Activated T-cell treated with anti-CD3 and anti-CD28 coated beads for 1 hour (primary cell): ENCODE data around the gene SGSM2.
A peak's percentile ranks its signal among the peaks of the same experiment; 100 is the strongest.

Source experiments
- DNase-seq: peaks from one replicate; pipeline ENCODE4 v3.0.0-alpha.2; 2020; ENCODE audit warnings: low read depth

The SGSM2 gene

GRCh38 chr17:2398655-2399571 lies 61.6 kb downstream of the SGSM2 start:
- peak; percentile 50 for DNase-seq

- DNase-seq = peak; percentile 87
Measured at GRCh38 chr17:2399572-2400473, 62.5 kb downstream of the SGSM2 start.

GRCh38 chr17:2400474-2400866 lies 63.2 kb downstream of the SGSM2 start:
- peak; percentile 38 for DNase-seq

- DNase-seq = peak; percentile 89
Measured at GRCh38 chr17:2400877-2401425, 63.6 kb downstream of the SGSM2 start, which contains the start of gene MNT. Gene MNT (minus strand): TSS chr17:2401060. CDS start chr17:2400712, 348 bp downstream.

DNA sequence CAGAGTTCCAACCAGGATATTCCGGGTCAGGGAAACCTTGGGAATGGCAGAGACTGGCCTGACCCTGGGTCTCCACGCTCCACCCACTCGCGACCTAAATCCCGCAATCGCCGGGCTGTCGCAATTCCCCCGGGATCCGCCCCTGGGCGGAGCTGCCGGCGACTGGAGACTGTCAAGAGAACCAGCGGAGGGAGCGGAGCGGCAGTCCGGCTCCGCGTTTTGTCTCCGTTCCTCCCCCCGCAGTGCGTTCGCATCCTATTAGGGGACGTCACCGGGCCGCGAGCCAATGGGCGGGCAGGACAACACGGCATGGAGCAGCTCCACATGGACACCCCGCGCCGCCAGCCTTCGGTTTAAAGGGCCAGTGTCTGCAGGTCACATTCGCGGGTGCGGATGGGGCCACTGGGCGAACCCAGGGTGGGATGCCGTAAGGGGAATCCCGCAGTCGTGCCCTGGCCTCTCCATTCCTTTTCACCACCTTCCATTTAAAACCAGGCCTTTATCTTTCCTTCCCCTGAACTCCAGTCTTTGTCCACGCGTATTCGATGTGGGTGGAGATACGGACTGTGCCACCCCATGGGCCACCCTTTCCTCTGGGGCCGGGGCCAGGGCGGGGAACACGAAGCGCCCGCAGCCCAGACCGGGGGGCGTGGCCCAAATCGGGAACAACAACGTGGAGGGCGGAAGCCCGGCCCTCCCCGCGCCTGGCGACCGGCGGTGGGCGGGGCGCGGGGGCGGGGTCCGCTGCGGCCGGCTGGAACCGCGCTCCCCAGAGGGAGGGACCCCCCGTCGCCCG lies 64.3 kb downstream of the SGSM2 start:
- DNase-seq = peak; percentile 99

DNA sequence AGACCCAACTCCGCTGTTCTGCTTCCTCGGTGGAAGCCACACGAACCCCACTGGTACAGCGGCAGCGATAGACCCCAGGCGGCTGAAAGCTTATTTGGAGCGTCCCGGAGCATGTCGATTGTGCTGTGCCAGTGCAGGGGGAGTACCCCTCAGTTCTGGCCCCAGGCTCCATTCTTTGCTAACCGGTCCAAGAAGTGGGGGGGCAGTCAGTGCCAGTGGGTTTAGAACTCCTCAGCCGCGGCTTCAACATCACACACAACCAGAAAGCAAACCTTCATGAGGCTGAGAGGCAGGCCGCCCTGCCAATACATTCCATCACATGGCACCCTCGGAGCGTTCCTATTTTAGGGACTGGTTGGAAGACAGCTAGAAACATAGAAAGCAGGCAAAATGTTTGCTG lies 65.2 kb downstream of the SGSM2 start:
- no peak for DNase-seq

GRCh38 chr17:2403044-2403443 lies 65.7 kb downstream of the SGSM2 start:
- DNase-seq = no peak

- no peak for DNase-seq
Measured at GRCh38 chr17:2405247-2405926, 68.1 kb downstream of the SGSM2 start.

DNA sequence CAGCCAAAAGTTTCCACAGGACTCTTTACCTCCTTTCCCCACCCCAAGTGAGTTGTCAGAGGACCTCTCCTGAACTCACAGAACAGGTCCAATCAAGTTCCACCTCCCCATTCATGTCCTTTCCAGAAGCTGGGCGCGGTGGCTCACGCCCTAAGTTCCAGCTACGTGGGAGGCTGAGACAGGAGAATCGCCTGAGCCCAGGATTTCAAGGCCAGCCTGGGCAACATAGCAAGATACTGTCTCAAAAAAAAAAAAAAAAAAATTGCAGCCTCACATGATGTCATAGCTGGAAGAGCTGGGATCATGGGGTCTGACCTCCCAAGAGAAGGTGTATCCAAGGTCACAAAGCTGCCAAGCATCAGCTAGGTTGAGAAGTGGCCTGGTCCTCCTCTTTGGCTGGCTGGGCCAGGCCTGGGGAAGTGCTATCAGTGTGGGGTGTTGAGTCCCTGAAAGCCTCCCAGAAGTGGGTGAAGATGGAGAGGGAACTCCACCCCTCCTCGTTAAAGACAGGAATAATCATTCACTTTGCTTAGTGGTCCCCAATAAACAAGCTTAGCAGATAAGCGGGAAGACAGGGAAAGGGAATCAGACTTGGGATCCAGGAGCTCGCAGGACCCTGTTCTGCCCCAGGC lies 69.1 kb downstream of the SGSM2 start:
- DNase-seq = no peak

DNA sequence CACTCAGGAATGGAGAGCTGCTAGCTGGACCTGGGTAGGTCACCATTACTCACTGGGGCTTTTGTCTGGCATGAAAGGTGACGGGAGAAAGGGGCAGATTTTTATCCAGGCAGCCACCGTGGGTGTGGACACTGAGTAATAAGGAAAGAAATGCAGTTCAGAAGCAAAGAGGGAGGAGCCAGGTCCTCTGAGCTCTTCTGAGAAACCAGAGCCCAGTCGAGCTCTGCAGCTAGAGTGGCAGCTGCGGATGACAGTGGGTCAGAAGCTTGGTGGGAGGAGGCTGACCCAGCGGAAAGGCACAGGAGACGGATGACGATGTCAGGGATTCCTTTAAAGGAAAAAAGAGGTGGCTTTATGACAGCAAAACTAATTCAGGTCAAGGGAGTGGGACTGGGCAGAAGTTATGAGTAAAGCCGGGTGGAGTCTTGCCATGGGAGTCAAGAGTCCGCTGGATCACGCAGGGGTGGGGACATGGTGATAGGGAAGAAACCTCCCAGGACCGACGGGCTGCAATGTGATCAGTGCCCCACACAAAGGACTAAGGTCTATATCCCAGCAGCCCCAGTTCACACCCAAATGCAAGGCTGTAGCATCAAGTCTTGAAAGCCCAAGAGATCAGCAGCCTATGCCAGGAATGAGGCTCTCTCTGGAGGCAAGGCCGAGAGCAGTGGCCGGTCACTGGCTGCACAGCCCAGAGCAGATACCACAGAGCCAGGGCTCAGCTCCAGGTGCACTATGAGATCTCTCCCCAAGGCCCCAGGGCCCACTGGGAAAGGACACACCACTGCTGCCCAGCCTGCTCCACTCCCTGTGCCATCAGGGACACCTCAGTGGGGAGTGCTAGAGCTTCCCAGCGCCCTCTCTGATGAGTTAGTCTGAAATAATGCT lies 69.8 kb downstream of the SGSM2 start:
- DNase-seq = no peak

DNA sequence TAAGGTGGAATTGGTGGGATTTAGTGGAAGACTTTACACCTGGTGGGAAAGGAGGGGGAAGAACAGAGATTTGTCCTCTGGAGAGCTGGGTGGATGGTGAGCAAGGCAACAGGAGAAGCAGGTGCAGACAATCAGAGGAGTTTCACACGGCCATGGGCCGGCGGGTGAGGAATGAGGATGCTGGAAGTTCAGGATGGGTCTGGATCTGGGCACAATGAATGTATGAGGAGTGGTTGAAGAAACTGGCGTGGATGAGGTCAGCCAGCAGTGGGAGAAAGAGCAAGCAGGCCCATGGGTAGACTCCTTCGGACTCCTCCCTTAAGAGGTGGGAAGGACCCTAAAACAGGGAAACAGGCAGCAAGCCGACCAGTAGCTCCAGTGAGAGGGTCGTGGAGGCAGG lies 73.7 kb downstream of the SGSM2 start:
- no peak for DNase-seq

DNA sequence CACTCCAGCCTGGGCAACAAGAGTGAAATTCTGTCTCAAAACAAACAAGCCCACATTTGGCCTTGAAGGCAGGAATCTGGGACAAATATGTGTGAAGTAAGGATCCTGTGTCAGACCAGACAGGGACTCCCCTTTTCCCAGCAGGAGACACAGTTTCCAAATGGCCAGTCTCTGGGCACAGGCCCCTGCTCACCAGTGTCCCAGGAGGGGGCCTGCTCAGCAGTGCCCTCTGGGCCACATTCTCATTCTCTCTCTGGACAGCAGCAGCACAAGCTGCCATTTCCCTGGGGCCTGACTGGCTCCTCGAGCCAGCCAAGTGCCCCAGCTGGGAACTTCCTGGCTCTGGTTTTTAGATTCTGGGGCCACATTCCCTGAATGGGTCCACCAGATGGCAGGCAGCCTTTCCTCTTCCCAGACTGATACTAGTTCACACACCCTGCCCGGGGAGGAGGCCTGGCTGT lies 75.3 kb downstream of the SGSM2 start:
- no peak for DNase-seq

DNA sequence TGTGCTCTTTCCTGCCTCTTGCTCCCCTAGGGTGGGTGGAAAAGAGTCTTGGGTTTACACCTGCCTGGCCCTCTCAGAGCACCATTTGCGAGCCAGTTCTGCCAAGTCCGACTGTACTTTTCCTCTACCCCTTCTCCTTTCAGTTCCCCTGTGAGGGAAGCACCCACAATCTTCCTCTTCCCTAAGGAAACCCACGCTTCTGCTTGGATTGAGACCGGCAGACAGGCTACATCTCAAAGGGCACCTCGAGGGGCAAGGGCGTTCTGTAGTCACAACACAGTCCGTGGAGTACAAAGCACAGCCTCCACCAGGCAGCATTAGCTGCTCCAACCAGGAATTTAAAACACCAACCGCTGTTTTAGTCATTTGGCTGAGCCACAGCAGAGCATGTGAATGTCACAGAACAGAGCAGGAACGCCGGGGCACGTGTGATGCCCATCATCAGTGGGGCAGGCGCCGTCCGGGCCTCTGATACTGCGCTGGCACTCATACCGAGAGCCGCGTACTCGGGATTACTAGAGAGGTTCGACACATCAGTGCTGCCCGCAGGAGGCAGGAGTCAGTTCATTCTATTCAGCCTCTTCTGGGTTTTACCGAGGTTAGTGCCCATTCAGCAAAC lies 77.3 kb downstream of the SGSM2 start:
- DNase-seq = no peak

GRCh38 chr17:2415081-2415480 lies 77.8 kb downstream of the SGSM2 start:
- DNase-seq = no peak

DNA sequence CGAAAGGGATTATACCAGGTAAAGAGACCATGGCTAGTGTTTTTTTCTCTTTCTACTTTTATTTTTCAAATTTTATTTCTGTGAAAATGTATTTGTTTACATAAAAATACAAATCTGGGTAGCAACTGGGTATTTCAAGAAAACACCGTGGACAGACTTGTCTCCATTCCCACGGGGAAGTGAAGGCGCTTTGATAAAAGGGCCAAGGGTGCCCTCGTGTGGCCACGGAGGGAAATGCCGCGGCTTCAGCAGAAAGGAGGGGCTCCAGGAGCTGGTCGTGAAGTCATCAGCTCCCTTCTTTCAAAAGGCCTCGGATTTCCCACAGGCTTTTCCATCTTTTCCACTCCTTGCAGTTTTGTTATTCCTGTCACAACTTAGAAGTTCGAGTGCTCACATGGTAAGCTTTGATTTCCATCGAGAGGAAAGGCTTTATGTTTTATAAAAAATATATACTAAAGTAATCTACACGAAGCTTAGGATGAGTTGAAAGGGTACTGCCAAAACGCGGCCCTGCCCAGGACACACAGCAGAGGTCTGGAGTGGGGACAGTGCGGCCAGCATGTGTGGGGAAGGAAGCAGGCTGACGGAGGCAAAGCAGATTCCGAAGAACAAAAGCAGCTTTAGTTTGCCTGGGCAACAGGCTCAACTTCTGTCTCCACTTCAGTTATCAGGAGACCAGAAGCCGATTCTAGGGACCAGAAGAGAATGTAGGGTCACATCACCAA lies 78.9 kb downstream of the SGSM2 start:
- peak; percentile 87 for DNase-seq

DNA sequence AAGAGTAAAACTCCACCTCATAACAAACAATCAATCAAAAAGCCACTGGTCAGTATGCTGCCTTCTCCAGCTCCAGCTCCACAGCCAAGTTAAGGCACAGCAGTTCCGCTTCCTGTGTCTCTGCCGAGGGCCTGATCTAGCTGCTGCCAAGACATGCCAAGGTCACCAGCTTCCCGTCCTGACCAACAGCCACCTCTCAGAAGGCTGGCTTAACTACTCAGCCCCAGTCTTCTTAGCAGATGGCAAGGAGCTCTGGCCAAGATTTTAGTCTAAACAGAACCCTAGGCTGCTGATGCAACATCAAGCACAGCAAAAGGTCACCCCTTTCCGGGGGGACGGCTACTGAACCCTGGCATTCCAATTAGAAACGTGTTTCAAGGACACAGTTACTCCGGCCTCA lies 81.3 kb downstream of the SGSM2 start:
- no peak for DNase-seq

GRCh38 chr17:2419486-2419885 lies 82.2 kb downstream of the SGSM2 start:
- DNase-seq = no peak

DNA sequence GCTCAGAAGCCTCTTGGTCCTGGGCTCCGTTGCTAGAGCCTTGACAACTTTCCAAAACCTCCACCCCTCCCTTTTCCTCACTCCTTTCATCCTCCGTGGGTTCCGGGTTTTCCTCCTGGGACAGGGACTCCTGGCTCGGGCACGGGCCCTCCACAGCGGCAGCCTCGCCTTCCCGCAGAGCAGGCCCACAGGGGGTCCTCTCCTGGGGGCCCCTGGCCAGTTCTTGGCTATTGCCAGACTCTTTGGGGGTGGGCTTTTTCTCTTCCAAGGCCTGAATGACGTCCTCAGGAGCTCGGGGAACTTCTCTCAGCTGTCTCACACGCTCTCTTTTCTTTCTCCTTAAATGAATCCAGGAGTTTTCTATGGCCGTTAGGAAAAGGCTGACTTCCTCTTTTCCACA lies 82.9 kb downstream of the SGSM2 start:
- DNase-seq = no peak
